Small intestine (tissue), 7 donors: ENCODE measurements around the gene SOS1. TPM values are rescaled to one million over a fixed set of nuclear protein-coding genes. Genes with fewer than 3 reads are reported as not detected.

Experiments
- DNase-seq, 2 donors: peaks; one replicate each; pipeline versions ENCODE4 v3.0.0 to v3.0.0-alpha.2; 2013
- FAIRE-seq: peaks from 2 replicates; lab custom pipeline; 2012; peaks lifted over from hg19 to GRCh38; lab: Jason Lieb, UNC
- H3K27ac ChIP-seq, 3 donors: one replicate each; pipeline ENCODE4 v1.5.1; 2013; ENCODE audit warnings: low read length in 2 of 3, mild to moderate bottlenecking in 2 of 3, control low read depth in 1 of 3, inconsistent platforms in 1 of 3, low read depth in 1 of 3, moderate library complexity in 1 of 3
- H3K27me3 ChIP-seq, 3 donors: one replicate each; pipeline ENCODE4 v1.6.1; 2013; ENCODE audit warnings: low read length in 3 of 3, inconsistent platforms in 1 of 3; ENCODE audit not compliant: control insufficient read depth in 3 of 3, insufficient read depth in 3 of 3
- H3K36me3 ChIP-seq, 3 donors: one replicate each; pipeline ENCODE4 v1.6.1; 2013; ENCODE audit warnings: low read length in 3 of 3, inconsistent platforms in 1 of 3, low read depth in 1 of 3, mild to moderate bottlenecking in 1 of 3, moderate library complexity in 1 of 3; ENCODE audit not compliant: control insufficient read depth in 3 of 3, insufficient read depth in 2 of 3
- H3K4me1 ChIP-seq, 3 donors: one replicate each; pipeline ENCODE4 v1.6.1; 2013; ENCODE audit warnings: low read length in 2 of 3, inconsistent platforms in 1 of 3, low read depth in 1 of 3, mild to moderate bottlenecking in 1 of 3, moderate library complexity in 1 of 3; ENCODE audit not compliant: control insufficient read depth in 3 of 3, insufficient read depth in 2 of 3
- H3K4me3 ChIP-seq, 3 donors: one replicate each; pipeline ENCODE4 v1.5.1; 2013; ENCODE audit warnings: low read length in 3 of 3, control low read depth in 1 of 3, inconsistent platforms in 1 of 3, low read depth in 1 of 3, mild to moderate bottlenecking in 1 of 3, moderate library complexity in 1 of 3
- H3K9me3 ChIP-seq, 2 donors: one replicate each; pipeline ENCODE4 v1.6.1; 2013; ENCODE audit warnings: low read depth in 1 of 2, low read length in 1 of 2; ENCODE audit not compliant: control insufficient read depth in 2 of 2, insufficient read depth in 1 of 2
- WGBS, 3 donors: extraction: QIAGEN DNeasy Blood & Tissue Kit; methylation state at CpG; one replicate each; pipeline ENCODE4 v1.1.7; 2013; 5-methylcytosine and 5-hydroxymethylcytosine counted together
- polyA plus RNA-seq, 4 donors: library from polyadenylated mRNA; stranded (reverse) in 3 of 4; unstranded in 1 of 4; fragments of 200-250 nt in 3 of 4; fragments of 120-200 nt in 1 of 4; gene quantifications; one replicate each; pipeline versions ENCODE4 v1.2.1 to v1.2.3, GENCODE V29; 2013
- donor health status: healthy with polysubstance abuse.
- donor health status: control.
- donor health status: control.
- donor health status: Bipolar disorder and iron deficiency.
- donor health status: healthy.

SOS1 gene
- polyA plus RNA-seq, 4 donors: 7.8 to 43.0 (median 14.3) TPM

GRCh38 chr2:38934742-38935141 is 186.1 kb downstream of the SOS1 start:
- DNase-seq (no peak), FAIRE-seq (no peak)
- Histone ChIP-seq H3K36me3 (no peaks in the 10 kb centered on the region), H3K4me1 (no peaks in the 10 kb centered on the region), H3K27me3 (no peaks in the 10 kb centered on the region), H3K27ac (no peak overlapping the region), H3K4me3 (no peak overlapping the region), H3K9me3 (no peaks in the 10 kb centered on the region)
- 71 to 85% (median 74%) methylated on average over 5 of the region's 5 CpGs for WGBS, 3 donors

- Histone ChIP-seq H3K4me1 (no peaks in the 10 kb centered on the region), H3K4me3 (no peak overlapping the region), H3K27ac (no peak overlapping the region), H3K36me3 (no peaks in the 10 kb centered on the region), H3K27me3 (no peaks in the 10 kb centered on the region), H3K9me3 (no peaks in the 10 kb centered on the region)
- FAIRE-seq (no peak), DNase-seq (no peak)
- WGBS, 3 donors: 79 to 93% (median 87%) methylated on average over 3 of the region's 3 CpGs
Measured at GRCh38 chr2:38933653-38934052, 187.2 kb downstream of the SOS1 start.

GRCh38 chr2:38932586-38932985 is 188.3 kb downstream of the SOS1 start:
- 43 to 57% (median 50%) methylated on average over 1 of the region's 1 CpG for WGBS, 3 donors
- FAIRE-seq (no peak), DNase-seq (no peak)
- Histone ChIP-seq H3K27me3 (no peaks in the 10 kb centered on the region), H3K27ac (no peak overlapping the region), H3K4me3 (no peak overlapping the region), H3K4me1 (no peaks in the 10 kb centered on the region), H3K36me3 (no peaks in the 10 kb centered on the region), H3K9me3 (no peaks in the 10 kb centered on the region)

Other genes starting within 250 kb of the SOS1 start
- gene DHX57, start 245.1 kb downstream of the SOS1 start, polyA plus RNA-seq: 10 to 100 TPM in 1 of 4 donors, 1 to 10 TPM in 3; 2.4 to 13.6 (median 5.8) TPM
- 10 to 100 TPM in 2 of 4 donors, 1 to 10 TPM in 2; 7.8 to 18.8 (median 12.0) TPM for gene MORN2, start 245.1 kb downstream of the SOS1 start, polyA plus RNA-seq
- gene ARHGEF33, start 231.2 kb downstream of the SOS1 start, polyA plus RNA-seq: under 1 TPM in 2 of 4 donors, not detected in 2; 0.13 to 0.86 TPM
- gene CDKL4, start 122.9 kb upstream of the SOS1 start, polyA plus RNA-seq: under 1 TPM in 1 of 4 donors, not detected in 3; 0.09 TPM